DLD1 (cell line): ENCODE data around the gene PLEKHG4B.
"Not testable (repeated sequence)": the region's sequence is repeated elsewhere in the genome, so short reads cannot be mapped to it uniquely, and the experiment has no call there.

Source experiments
- in situ Hi-C: cut with HindIII; loops from 2 replicates; pipeline ENCODE4 v1.10.0; 2017; ENCODE audit warnings: low sequenced_read_pairs

The PLEKHG4B gene

DNA sequence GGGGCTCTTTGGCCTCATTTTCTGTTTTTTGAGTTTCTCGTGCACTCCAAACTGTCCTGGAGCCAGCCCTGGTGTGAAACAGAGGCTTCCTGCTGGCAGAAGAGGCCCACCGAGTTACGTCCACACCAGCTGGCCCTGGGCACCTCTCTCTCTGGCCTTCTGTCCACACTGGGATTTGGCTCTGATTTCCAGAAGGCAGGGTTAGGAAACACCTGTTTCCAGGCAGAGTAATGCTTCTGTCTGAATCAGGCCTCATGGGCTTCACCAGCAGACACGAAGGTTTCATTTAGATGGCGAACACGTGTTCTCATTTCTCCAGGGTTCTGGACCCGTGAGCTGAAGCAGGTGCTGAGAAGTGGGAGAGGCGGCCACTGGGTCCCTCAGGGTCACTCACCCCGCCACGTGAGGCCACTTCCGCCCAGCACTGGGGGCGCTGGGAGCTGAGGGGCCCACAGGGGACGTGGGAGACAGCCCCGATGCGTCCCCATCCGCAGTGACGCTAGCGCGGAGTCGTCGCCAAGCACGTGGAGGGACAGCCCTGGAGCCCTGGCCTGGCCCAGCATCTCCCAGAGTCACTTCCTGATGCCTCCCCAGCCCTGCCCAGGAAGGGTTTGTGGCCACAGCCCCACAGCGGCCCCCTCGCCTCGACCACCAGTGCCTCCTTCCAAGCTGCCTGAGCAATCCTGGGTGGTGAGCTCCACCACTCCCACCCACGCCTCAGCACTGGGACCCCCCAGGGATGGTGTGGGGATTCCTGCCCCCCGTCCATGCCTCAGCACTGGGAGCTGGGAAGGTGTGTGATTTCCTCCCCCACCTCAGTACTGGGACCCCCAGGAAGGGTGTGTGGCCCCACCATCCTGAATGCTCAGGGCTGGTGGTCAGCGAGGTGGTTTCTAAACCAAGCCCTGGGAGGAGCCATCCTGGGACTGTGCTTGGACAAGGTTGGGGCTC is 94.4 kb downstream of the PLEKHG4B start:
- in situ Hi-C loops, result no loop called here

DNA sequence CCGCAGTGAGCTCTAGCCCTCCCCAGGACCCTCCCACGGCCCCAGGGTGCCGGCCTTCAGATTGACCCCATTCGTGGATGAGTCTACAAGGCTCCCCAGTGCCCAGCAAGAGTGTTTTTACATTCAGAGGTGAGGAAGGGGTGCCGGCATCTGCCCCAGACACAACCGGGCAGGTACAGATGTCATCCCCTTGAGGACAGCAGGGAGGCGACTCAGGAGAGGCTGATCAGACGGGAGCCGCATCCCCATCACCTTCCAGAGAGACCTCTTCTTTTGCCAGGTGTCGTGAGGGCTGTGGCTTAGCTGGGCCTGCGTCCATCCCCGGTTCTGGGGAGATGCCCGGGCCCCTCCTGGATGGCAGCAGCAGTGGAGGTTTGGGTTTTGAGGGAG is 95.1 kb downstream of the PLEKHG4B start:
- in situ Hi-C loops, result no loop called here

DNA sequence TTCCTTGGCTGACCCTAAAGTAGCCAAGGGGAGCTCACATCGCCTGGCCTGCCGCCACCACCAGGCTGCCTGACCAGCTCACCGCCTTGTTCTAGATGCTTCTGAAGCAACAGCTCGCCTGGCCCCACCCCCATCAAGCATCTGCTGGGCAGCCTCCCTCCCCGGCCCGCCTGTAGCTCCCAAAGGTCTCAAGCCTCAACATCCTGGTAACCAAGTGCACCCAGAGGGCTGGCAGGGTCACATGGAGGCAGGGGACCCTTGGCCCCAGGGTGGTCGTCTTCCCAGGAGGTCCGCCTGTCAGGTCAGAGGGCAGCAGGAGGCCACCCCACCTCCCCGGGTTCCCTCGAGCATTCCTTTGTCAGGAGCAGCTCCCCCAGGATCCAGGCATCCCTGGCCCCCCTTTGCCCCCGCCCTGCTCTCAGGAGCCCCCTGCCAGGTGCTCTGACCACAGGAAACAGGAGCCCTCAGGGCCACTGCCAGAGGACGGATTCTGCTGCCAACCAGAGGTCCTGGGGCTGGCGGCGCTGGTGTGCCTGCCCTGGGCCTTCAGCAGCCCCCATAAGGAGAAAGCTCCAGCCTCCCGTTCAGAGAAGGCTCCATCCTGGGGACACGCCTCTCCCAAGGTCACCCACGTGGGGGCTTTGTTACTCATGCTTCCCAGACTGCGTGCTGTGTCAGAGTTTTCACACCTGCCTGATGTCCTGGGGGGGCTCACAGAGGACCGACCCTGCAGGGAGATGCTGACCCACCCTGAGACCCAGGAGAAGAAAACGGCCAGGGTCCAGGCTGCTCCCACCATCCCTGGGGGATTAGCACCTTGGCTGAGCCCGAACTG is 95.9 kb downstream of the PLEKHG4B start:
- in situ Hi-C loops, result no loop called here

DNA sequence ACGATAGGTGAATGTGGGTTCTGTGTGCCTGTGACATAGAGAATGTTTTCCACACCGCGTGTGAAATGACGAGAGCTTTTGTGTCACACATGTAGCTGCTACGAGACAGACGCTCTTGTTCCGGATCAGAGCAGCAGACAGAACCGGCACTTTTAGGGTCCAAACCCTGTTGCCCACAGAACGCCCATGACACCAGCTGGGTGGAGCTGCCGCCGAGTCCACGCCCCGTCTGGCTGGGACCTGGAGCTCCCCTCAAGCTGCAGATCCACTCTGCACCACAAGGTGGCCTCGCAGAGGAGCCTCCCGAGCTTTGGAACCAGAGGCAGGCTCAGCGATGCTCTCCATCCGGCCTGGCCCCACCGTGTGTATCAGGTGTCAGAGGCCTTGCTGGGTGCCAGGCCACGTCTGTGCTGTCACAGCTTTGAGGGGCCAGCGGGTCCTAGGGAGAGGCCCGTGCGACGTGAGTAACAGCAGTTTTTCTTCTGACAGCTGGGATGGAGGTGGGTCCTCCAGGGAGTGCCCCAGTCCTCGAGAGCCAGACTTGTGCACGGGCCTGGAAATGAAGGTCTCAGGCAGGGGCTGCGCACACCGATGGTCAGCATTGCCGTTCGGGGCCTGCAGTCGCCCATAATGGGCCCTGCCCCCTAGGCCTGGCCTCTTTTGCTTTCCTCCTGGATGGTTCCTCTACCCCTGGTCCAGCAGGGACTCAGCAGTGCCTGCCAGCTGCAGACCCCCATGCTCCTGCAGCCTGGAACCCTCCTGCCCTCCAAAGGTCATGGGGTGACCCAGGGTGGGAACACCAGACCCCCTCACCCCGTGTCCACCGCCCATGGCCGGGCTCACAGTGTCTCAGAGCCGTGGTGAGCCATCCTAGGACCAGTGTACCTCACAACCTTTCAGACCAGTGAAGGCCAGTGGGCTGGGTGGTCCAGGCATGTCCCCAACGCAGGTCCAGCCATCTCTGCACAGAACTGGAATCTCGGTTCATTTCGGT is 96.8 kb downstream of the PLEKHG4B start:
- in situ Hi-C loops, result no loop called here

DNA sequence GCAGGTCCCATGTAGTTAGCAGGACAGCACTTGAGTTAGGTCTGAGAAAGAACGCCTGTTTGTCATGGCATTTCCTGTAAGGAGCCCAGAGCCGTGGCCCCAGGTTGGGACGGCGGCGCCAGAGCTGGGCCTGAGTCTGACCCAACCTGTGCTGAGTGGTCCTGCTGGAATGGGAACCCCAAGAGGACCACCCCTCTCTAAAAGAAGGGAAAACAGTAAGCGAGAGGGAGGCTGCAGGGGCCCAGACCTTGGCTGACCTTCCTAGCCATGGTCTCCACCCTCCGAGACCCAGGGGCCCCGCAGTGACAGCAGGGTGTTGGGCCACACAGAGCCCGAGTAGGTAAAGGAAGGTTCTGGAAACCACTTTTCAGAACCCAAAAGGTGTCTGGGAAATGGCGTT is 97.5 kb downstream of the PLEKHG4B start:
- in situ Hi-C loops, result no loop called here

DNA sequence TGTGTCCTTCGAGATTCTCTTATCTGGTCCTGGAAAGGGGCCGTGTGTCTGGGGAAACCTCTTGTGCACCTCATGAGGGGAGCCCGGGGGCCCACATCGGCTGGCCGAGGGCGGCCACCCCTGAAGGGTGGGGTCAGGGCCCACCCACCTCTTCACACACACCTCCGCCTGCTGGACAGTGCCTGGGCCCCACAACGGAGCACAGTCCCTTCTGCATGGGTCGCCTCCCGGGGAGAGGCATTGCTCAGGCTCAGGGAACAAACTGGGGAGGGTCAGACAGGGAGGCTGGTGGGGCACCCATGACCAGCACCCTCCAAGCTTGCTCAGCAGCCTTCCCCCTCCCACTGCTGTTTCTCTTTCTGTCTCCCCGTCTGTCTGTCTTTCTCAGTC is 98.0 kb downstream of the PLEKHG4B start:
- in situ Hi-C loops, result no loop called here

DNA sequence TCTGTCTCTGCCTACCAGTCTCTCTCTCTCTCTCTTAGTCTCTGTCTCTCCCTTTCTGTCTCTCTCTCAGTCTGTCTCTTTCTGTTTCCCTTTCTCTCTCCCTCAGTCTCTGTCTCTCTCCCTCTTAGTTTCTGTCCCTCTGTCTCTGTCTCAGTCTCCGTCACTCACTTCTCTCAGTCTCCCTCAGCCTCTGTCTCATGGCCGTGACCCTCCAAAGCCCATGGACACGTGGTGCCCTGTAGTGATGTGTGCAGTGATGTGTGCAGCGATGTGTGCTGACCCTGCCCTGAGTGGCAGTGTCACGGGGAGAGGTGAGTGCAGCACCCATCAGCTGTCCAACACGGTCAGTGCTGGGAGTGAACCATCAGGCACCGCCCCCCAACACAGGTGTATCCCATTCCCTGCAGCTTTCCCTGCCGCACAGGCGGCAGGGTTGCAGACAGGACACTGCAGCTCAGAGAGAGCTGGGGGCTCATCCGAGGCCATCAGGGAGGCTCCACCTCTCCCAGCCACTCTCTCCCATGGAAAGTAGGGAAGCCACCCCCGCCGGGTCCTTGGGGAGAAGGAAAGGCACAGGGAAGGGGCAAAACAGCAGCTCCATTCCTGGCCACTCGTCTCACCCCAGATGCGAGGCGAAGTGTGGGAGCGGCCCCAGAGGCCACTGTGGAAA is 98.5 kb downstream of the PLEKHG4B start:
- in situ Hi-C loops, result no loop called here

DNA sequence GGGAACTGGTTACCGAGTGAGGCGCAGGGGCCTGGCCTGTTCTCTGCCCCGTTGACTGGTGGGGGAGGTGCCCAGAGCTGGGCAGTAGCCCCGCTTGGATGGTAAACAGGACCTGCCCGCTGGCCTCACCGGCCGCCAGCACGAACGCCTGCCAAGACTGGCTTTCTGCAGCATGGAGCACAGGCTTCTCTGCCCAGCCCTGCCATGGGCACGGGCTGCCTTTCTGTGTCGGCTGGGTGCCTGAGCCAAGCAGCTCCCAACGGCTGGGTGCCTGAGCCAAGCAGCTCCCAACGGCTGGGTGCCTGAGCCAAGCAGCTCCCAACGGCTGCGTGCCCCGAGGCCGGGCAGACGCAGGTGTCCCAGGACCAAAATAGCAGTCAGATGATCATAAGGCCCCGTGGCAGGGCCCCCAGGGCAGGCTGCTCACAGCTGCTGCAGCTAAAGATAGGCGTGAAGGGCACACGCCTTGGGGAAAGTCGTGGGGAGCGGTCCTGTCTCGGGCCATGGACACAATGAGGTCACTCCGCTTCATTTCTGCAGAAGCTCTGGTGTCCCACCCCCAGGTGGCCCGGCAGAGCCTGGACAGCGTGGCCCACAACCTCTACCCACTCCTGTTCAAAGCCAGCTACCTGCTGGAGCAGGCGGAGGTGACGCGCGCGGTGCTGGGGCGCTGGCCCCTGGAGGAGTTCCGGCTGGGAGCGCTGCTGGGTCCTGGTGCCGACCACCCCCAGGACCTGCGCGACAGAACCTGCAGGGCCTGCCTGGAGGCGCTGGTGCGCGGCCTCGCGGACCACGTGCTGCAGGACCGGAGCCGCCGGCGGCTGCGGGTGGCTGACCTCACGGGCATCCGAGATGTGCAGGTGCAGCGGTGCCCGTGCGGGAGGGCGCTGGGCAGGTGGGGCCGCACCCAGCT is 99.3 kb downstream of the PLEKHG4B start, which contains the start of gene LRRC14B:
Gene LRRC14B, plus strand, starts transcription at position 460 of the 913 bp plus-strand sequence. Its CDS starts 44 bp downstream, at position 504.
- in situ Hi-C loops, result no loop called here

DNA sequence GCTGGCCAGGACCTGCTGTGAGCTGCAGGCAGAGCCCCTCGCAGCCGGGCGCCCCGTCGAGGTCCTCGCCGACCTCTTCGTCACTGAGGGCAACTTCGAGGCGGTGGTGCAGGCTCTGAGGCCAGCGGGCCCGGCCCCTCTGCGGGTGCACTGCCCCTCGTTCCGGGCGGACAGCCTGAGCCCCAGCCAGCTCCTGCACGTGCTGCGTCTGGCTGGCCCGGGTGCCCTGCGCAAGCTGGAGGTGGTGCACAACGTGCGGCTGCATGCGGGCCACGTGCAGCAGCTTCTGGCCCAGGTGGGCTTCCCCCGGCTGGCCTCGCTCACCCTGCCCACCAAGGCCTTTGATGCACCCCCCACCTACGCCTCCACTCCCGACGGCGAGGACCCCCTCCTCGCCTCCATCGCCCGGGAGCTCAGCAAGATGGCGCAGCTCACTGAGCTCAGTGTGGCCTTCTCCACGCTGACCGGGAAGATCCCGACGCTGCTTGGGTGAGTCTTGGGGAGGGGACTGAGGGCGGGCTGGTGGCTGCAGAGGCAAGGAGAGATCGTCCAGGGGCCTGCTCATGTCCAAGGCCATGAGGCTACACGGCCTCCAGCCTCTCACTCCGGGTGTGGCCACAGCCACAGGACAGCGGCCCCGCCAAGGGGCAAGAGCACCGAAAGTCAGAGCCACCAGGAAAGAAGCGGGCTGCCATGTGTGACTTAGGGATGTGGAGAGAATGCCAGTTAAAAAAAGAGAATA is 100.2 kb downstream of the PLEKHG4B start:
- in situ Hi-C loops, result no loop called here

DNA sequence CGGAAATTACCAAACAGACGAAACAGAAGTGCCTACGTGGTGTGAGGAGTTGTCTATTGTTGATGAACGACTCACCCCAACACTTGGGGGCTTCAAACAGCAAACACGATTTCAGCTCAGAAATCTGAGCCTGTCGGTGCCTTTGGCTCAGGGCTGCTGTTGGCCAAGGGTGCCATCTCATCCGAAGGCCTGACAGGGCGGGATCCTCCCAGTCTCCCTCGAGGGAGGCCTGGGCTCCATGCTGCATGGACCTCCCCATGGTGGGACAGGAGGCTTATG is 100.7 kb downstream of the PLEKHG4B start:
- in situ Hi-C loops, result no loop called here

DNA sequence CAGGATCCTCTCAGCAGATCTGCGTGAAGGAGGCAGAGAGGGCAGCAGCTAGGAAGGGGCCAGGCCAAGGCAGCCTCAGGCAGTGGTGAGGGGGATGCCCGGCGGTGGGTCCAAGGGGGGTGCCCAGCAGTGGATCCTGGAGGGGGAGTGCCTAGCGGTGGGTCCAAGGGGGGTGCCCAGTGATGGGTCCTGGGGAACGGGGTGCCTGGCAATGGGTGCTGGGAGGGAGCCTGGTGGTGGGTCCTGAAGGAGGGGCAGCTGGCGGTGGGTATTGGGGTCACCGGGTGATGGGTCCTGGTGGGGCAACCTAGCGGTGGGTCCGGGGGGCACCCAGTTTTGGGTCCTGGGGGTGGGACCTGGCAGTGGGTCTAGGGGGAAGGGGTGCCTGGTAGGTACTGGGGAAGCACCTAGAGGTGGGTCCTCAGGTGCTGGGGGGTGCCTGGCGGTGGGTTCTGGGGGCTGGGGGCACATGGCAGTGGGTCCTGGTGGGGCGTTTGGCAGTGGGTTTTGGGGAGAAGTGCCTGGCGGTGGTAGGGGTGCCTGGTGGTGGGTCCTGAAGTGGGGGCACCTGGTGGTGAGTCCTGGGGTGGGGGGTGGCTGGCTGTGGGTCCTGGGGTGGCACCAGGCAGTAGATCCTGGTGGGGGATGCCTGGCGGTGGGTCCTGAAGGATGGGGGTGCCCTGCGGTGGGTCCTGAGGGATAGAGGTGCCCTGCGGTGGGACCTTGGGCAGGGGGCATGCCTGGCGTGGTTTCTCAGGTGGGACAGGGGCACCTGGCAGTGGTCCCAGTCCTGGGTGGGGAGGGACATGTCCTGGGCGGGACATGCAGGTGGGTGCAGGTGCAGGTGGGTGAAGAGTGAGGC is 101.2 kb downstream of the PLEKHG4B start:
- in situ Hi-C loops, result no loop called here

DNA sequence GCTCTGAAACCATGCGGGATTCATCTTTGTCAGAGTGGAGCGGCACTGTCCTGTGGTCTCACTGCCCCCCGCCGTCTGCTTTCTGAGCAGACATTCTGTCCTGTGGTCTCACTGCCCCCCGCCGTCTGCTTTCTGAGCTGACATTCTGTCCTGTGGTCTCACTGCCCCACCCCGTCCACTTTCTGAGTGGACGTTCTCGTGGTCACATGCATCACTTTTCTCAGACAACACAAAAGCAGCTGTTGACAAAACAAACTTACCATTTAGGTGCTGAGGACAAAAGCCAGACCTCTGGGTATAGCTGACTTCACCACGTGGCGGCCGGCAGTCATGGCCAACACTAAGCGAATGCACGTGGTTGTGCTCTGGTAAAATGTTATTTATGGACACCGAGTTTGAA is 102.1 kb downstream of the PLEKHG4B start:
- in situ Hi-C loops, result no loop called here

DNA sequence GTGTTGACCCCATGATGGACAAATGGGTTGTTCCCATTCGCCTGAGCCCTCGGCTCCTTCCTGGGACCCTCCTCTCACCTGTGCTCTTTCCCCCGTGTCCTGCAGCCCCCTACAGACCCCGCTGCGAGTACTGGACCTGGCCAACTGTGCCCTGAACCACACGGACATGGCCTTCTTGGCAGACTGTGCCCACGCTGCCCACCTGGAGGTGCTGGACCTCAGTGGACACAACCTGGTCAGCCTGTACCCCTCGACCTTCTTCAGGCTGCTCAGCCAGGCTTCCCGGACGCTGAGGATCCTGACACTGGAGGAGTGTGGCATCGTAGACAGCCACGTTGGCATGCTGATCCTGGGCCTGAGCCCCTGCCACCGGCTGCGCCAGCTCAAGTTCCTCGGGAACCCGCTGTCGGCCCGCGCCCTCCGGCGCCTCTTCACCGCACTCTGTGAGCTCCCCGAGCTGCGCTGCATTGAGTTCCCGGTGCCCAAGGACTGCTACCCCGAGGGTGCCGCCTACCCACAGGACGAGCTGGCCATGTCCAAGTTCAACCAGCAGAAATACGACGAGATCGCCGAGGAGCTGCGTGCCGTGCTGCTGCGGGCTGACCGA is 102.7 kb downstream of the PLEKHG4B start:
- in situ Hi-C loops, result no loop called here

DNA sequence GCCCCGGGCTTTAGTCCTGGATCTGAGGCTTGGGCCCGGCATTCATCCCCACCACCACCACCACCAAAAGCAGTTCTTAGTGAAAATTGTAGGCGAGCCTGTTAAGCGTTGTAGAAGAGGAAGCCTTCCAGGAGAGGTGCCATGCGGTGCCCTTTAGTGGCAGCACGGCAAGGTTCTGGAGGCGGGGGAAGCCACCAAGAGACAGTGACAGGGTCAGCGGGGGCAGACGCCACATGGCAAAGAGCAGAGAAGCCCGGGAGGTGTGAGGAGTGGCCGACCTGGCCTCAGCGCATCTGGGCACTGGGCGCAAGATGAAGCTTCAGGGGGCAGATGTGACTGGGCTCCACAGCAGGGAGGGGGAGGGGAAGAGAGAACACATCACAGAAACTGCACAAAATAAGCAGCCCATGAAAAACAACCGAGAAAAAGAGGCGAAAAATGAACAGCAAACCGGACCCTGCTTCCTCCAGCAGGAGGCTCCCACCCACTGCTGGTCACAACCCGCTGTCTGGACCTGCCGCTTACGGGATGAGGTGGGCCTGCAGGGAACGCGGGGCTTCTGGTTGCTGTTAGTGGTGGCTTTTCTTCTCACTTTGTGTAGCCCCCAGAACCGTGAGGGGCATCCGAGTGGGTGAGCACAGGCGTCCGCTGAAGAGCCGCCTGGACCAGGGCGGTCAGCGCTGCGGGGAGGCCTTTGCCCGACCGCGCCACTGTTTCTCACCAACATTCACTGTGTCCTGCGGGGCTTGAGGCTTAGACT is 103.6 kb downstream of the PLEKHG4B start:
- in situ Hi-C loops, result no loop called here

DNA sequence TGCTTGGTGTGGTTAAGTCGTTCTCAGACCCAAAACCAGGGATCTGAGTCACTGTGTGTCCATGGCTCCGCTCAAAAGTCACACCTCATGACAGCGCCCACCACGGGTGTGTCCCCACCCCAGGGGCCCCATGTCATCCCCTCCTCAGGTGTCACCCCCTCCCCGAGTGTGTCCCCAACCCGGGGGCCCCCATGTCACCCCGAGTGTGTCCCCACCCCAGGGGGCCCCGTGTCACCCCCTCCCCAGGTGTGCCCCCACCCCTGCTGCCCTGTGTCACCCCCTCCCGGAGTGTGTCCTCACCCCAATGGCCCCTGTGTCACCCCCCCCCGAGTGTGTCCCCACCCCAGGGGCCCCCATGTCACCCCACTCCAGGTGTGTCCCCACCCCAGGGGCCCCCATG is 104.4 kb downstream of the PLEKHG4B start:
- in situ Hi-C loops, result no loop called here

DNA sequence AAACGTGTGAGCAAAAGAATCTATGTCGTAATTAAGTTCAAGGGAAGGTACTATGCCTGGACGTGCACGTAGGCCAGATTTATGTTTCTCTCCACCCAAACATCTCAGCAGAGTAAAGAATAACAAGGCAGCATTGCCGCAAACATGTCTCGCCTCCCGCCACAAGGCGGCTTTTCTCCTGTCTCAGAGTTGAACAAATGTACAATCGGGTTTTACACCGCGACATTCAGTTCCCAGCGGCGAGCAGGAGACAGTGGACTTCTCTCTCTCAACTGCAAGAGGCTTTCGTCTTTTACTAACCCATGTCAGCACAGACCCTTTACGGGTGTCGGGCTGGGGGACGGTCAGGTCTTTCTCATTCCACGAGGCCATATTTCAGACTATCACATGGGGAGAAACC is 105.1 kb downstream of the PLEKHG4B start:
- in situ Hi-C loops, result not testable (repeated sequence)
